Measurements from ENCODE around the gene SEPTIN6. TPM values are rescaled to one million over a fixed set of nuclear protein-coding genes. Genes with fewer than 3 reads are reported as not detected.

The SEPTIN6 gene
- total RNA-seq, 1 donor from 2014 or later: 27.6 TPM

DNA sequence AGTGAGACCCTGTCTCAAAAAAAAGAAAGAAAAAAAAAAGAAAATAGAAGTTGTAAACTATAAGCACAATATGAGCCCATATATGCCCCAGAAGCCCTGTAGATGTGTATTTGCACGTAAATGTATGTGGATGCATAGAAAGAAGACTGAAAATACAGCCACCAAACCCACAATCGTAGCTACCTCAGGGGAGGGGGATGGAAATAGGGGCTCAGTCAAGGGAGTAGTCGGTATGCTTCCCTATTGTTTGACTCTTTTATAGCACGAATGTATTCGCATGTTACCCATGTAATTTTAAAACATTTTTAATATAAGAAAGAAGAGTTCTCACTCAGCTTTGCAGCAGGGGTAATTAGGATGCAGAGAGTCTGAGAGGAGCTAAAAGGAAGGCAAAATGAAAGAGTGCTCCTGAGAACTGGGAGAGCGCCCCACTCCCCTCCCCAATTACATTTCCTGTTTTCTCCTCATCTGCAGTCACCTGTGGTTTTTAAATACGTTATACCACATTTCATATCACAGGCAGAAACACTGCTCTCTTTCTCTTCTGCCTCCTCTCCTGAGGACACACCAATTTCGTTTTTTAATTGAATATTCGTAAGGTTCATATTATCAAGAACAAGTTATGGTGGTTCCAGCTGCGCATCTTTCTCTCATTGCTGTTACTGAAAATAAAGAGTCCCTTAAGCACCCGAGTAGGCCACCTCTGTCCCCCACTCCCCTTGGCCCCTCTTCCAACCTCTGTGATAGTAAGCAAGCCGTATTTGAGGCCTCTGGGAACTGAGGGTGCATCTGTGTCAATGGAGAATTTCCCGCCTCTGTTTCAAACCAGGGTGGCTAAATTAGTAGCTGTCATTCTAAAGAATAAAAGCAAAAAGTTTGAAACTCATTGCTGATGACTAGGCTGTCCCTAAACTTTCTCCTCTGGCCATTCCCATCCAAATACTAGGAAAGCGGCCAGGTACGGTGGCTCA is 10.7 kb downstream of the SEPTIN6 start:
- no peak for DNase-seq (ENCODE audit: low read depth)
- TF ChIP-seq, protein P1, sequence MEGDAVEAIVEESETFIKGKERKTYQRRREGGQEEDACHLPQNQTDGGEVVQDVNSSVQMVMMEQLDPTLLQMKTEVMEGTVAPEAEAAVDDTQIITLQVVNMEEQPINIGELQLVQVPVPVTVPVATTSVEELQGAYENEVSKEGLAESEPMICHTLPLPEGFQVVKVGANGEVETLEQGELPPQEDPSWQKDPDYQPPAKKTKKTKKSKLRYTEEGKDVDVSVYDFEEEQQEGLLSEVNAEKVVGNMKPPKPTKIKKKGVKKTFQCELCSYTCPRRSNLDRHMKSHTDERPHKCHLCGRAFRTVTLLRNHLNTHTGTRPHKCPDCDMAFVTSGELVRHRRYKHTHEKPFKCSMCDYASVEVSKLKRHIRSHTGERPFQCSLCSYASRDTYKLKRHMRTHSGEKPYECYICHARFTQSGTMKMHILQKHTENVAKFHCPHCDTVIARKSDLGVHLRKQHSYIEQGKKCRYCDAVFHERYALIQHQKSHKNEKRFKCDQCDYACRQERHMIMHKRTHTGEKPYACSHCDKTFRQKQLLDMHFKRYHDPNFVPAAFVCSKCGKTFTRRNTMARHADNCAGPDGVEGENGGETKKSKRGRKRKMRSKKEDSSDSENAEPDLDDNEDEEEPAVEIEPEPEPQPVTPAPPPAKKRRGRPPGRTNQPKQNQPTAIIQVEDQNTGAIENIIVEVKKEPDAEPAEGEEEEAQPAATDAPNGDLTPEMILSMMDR (conservative IDR thresholded peaks at IDR 0.05; ENCODE audit: low read depth, low read length): no peak
- no peak overlapping the region for H3K4me3 ChIP-seq (ENCODE audit: low read depth, low read length)

DNA sequence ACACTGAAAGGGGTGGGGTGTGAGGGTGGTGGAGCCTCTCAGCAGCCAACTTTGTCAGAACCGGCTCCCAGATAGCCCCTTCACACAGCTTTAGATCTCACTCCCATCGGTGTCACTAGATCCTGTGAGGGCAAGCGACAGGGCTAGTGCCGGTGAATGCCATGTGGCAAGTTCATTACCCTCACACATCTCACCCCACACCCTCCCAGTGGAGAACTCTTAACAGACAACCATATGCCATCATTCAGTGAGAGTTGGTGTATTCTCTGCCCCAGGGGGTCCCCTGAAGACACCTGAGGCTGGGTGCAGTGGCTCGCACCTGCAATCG is 15.3 kb downstream of the SEPTIN6 start:
- TF ChIP-seq, protein P1 (conservative IDR thresholded peaks at IDR 0.05; ENCODE audit: low read depth, low read length): no peak
- DNase-seq (ENCODE audit: low read depth): no peak
- no peak overlapping the region for H3K4me3 ChIP-seq (ENCODE audit: low read depth, low read length)

DNA sequence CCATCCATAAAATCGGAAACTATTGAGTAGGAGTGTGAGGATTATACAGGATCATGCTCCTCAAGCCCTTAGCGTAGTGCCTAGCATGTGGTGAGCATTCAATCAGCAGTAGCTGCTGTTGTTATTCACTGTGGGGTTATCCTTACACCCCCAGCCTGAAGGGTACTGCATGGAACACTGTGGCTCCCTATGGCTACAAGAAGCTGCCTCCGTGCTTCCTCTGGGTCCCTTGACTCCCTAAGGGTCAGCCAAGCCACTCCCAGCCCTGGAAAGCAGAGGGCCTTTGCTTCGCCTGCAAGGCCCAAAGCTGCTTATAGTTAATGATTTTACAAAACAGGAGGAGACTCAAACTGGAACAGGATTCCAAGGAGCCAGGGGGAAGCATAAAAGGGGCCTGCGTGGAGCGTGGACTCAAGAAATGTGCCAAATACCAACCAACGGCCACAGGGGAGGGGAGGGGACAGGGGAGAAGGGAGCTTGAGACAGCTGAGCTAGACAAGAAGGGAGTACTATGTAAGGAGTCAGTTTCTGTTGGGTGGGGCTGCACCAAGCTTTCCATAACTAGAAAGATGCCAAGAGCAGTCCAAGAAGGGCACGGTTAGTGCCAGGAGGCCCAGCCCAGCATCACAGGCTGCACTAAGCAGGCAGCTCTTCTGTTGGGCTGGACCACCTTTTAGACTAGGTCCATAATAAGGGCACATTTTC is 15.9 kb downstream of the SEPTIN6 start:
- TF ChIP-seq, protein P1 (conservative IDR thresholded peaks at IDR 0.05; ENCODE audit: low read depth, low read length): no peak
- H3K4me3 ChIP-seq (ENCODE audit: low read depth, low read length): no peak overlapping the region
- DNase-seq (ENCODE audit: low read depth): no peak

DNA sequence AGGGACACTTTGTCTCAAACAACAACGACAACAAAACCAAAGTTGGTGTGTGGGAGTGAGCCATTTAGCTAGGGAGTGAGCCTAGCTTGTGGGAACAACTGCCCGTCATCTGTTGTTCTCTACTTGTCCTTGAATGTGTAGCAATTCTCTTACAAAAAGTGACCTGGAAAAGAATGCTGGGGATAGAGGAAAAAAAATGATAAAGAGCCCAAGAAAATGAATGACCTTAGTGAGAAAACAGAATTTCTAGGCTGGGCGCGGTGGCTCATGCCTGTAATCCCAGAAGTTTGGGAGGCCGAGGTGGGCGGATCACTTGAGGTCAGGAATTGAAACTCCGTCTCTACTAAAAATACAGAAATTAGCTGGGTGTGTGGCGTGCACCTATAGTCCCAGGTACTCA is 19.6 kb downstream of the SEPTIN6 start:
- no peak for DNase-seq (ENCODE audit: low read depth)
- H3K4me3 ChIP-seq (ENCODE audit: low read depth, low read length): no peak overlapping the region
- TF ChIP-seq, protein P1 (conservative IDR thresholded peaks at IDR 0.05; ENCODE audit: low read depth, low read length): no peak

DNA sequence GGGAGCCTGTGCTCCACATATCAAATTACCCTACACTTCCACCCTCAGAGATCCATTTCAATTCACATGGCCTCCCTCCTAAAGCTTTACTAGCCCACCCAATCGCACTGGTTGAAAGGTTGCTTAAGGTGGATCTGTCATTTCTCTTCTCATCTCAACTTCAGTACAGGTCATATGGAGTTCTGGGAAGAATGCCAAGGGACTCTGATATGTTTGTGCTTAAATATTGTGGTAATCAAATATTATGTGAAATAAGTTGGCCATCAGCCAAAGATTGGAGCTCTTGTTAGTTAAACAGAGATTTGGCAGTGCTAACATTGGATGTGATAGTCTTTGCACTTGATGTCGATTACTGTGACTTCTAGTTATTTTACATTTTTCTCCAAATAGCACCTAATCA is 20.5 kb downstream of the SEPTIN6 start:
- no peak for DNase-seq (ENCODE audit: low read depth)
- no peak overlapping the region for H3K4me3 ChIP-seq (ENCODE audit: low read depth, low read length)
- TF ChIP-seq, protein P1 (conservative IDR thresholded peaks at IDR 0.05; ENCODE audit: low read depth, low read length): no peak

DNA sequence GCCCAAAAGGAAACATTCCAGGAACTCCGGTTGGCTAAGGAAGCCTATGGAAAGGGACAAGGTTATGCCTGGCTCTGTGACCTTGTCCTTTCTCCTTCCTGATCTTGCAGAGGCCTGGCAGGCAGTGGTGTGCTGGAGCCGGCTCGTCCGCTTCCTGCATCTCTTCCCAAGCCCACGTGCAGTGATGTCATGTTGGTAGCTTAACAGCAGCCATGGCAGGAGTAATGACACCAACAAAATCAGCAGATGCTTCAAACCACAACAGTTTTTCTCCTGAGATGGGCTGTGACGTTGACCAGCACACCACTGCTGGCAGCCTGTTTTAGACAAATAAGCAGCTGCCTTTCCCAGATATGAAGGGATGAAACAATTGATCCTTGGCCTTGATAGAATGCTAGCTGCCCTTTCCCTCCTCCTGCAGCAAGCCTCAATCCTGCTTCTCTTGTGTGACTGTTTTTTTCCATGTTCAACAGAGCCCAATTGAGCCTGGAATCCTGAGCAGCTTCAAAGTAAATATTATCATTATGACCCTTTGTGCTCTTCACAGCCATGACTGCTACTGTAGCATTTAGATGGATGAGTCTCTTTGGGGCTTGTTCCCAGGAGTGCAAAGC is 23.4 kb downstream of the SEPTIN6 start:
- TF ChIP-seq, protein P1 (conservative IDR thresholded peaks at IDR 0.05; ENCODE audit: low read depth, low read length): no peak
- DNase-seq (ENCODE audit: low read depth): no peak
- H3K4me3 ChIP-seq (ENCODE audit: low read depth, low read length): no peak overlapping the region

Data from epithelial cell of proximal tubule (primary cell).